Activated T-cell treated with anti-CD3 and anti-CD28 coated beads, Interleukin-2, amount 50 U/mL, for 4 hours (primary cell): ENCODE measurements around the gene TMEM223. TPM values are rescaled to one million over a fixed set of nuclear protein-coding genes. Genes with fewer than 3 reads are reported as not detected.
"Not testable (repeated sequence)": the region's sequence is repeated elsewhere in the genome, so short reads cannot be mapped to it uniquely, and the experiment has no call there.

Experiments used
- ATAC-seq, 2 donors: fragments of 200-7000 bp; cut with Tn5 transposase; one replicate each; pipeline ENCODE4 v1.10.0; 2021
- DNase-seq: peaks from one replicate; pipeline ENCODE4 v3.0.0-alpha.2; 2020
- H3K27me3 Mint-ChIP-seq: one replicate; pipeline ENCODE4 v1.8.0; 2021; ENCODE audit warnings: low read depth, mixed read lengths
- H3K36me3 Mint-ChIP-seq: one replicate; pipeline ENCODE4 v1.8.0; 2022; ENCODE audit warnings: mixed read lengths; ENCODE audit not compliant: insufficient read depth
- H3K4me1 Mint-ChIP-seq: one replicate; pipeline ENCODE4 v1.8.0; 2021; ENCODE audit warnings: low read depth, mixed read lengths
- H3K4me3 Mint-ChIP-seq: one replicate; pipeline ENCODE4 v1.8.0; 2021; ENCODE audit warnings: mild to moderate bottlenecking, moderate library complexity, mixed read lengths
- H3K9me3 Mint-ChIP-seq: one replicate; pipeline ENCODE4 v1.8.0; 2021; ENCODE audit warnings: mixed read lengths
- total RNA-seq, 3 donors: library from RNA; stranded (reverse); gene quantifications; one replicate each; pipeline ENCODE4 v1.2.1, GENCODE V29; 2021

The TMEM223 gene
- total RNA-seq, 3 donors from 2014 or later: 9.4 to 12.1 (median 11.6) TPM

- H3K4me3 Mint-ChIP-seq: peak overlapping the region; percentile 97
- DNase-seq: no peak
- ATAC-seq: no peak
- H3K4me1 Mint-ChIP-seq: peaks cover 24% of the 10 kb centered on the region
- H3K36me3 Mint-ChIP-seq: peaks cover 8% of the 10 kb centered on the region
- H3K9me3 Mint-ChIP-seq: no peaks in the 10 kb centered on the region
- no peaks in the 10 kb centered on the region for H3K27me3 Mint-ChIP-seq
Observed at GRCh38 chr11:62752994-62753735, 38.6 kb downstream of the TMEM223 start.

GRCh38 chr11:62752177-62752785, 39.5 kb downstream of the TMEM223 start:
- ATAC-seq: no peak
- Mint-ChIP-seq H3K4me1 (peaks cover 24% of the 10 kb centered on the region), H3K4me3 (no peak overlapping the region), H3K9me3 (no peaks in the 10 kb centered on the region), H3K27me3 (no peaks in the 10 kb centered on the region), H3K36me3 (peaks cover 8% of the 10 kb centered on the region)
- no peak for DNase-seq

- H3K4me1 Mint-ChIP-seq: peaks cover 24% of the 10 kb centered on the region
- H3K27me3 Mint-ChIP-seq, H3K9me3 Mint-ChIP-seq, ATAC-seq, H3K36me3 Mint-ChIP-seq, H3K4me3 Mint-ChIP-seq, DNase-seq: not testable (repeated sequence)
Observed at GRCh38 chr11:62749931-62750330, 41.9 kb downstream of the TMEM223 start.

GRCh38 chr11:62747475-62748160, 44.2 kb downstream of the TMEM223 start:
- H3K36me3 Mint-ChIP-seq: peaks cover 8% of the 10 kb centered on the region
- H3K27me3 Mint-ChIP-seq: no peaks in the 10 kb centered on the region
- H3K9me3 Mint-ChIP-seq: no peaks in the 10 kb centered on the region
- no peak for DNase-seq
- H3K4me3 Mint-ChIP-seq: no peak overlapping the region
- ATAC-seq: no peak
- peaks cover 12% of the 10 kb centered on the region for H3K4me1 Mint-ChIP-seq

Other genes starting within 250 kb of the TMEM223 start
- gene AHNAK, start 245.2 kb downstream of the TMEM223 start, total RNA-seq: 10 to 100 TPM; 12.3 to 22.7 (median 13.3) TPM
- gene EEF1G, start 218.1 kb downstream of the TMEM223 start, total RNA-seq: 1,000 to 10,000 TPM; 1,775 to 1,880 (median 1,879) TPM
- 10 to 100 TPM; 39.4 to 46.1 (median 41.6) TPM for gene TUT1, start 200.5 kb downstream of the TMEM223 start, total RNA-seq
- gene MTA2, start 190.1 kb downstream of the TMEM223 start, total RNA-seq: 100 to 1,000 TPM; 217 to 224 (median 220) TPM
- gene EML3, start 179.2 kb downstream of the TMEM223 start, total RNA-seq: 100 to 1,000 TPM; 145 to 160 (median 155) TPM
- gene ROM1, start 178.7 kb downstream of the TMEM223 start, total RNA-seq: 1 to 10 TPM; 5.8 to 6.6 (median 5.8) TPM
- gene B3GAT3, start 170.0 kb downstream of the TMEM223 start, total RNA-seq: 10 to 100 TPM; 58.2 to 66.2 (median 59.7) TPM
- gene GANAB, start 145.4 kb downstream of the TMEM223 start, total RNA-seq: 100 to 1,000 TPM; 173 to 204 (median 194) TPM
- 10 to 100 TPM; 43.5 to 50.0 (median 48.0) TPM for gene INTS5, start 138.7 kb downstream of the TMEM223 start, total RNA-seq
- gene C11orf98, start 126.8 kb downstream of the TMEM223 start, total RNA-seq: 100 to 1,000 TPM; 174 to 212 (median 206) TPM
- gene CSKMT, start 126.7 kb downstream of the TMEM223 start, total RNA-seq: 10 to 100 TPM; 54.6 to 73.1 (median 73.0) TPM
- 10 to 100 TPM in 2 of 3 donors, 1 to 10 TPM in 1; 9.4 to 14.6 (median 10.6) TPM for gene UQCC3, start 120.3 kb downstream of the TMEM223 start, total RNA-seq
- gene LBHD1, start 119.7 kb downstream of the TMEM223 start, total RNA-seq: 10 to 100 TPM; 17.0 to 22.2 (median 19.2) TPM
- gene UBXN1, start 112.9 kb downstream of the TMEM223 start, total RNA-seq: 100 to 1,000 TPM; 151 to 174 (median 157) TPM
- under 1 TPM; 0.21 to 0.33 (median 0.30) TPM for gene LRRN4CL, start 102.5 kb downstream of the TMEM223 start, total RNA-seq
- gene BSCL2, start 84.6 kb downstream of the TMEM223 start, total RNA-seq: 10 to 100 TPM; 23.6 to 29.6 (median 26.9) TPM
- not detected for gene GNG3, start 84.3 kb downstream of the TMEM223 start, total RNA-seq
- gene HNRNPUL2, start 64.5 kb downstream of the TMEM223 start, total RNA-seq: 10 to 100 TPM; 45.3 to 49.4 (median 47.9) TPM
- gene TTC9C, start 63.5 kb downstream of the TMEM223 start, total RNA-seq: 10 to 100 TPM; 20.2 to 22.9 (median 20.9) TPM
- 1 to 10 TPM; 5.7 to 6.9 (median 6.5) TPM for gene ZBTB3, start 37.8 kb downstream of the TMEM223 start, total RNA-seq
- 100 to 1,000 TPM; 143 to 145 (median 144) TPM for gene POLR2G, start 30.4 kb downstream of the TMEM223 start, total RNA-seq
- gene TAF6L, start 20.6 kb downstream of the TMEM223 start, total RNA-seq: 10 to 100 TPM; 27.2 to 34.3 (median 29.1) TPM
- 10 to 100 TPM; 26.8 to 35.4 (median 31.6) TPM for gene TMEM179B, start 4.6 kb downstream of the TMEM223 start, total RNA-seq
- 100 to 1,000 TPM; 138 to 180 (median 158) TPM for gene NXF1, start 13.4 kb upstream of the TMEM223 start, total RNA-seq
- gene STX5, start 40.0 kb upstream of the TMEM223 start, total RNA-seq: 10 to 100 TPM; 22.3 to 31.6 (median 28.4) TPM
- under 1 TPM; 0.63 to 0.92 (median 0.89) TPM for gene TEX54, start 40.8 kb upstream of the TMEM223 start, total RNA-seq
- gene WDR74, start 47.6 kb upstream of the TMEM223 start, total RNA-seq: 100 to 1,000 TPM; 228 to 254 (median 235) TPM
- gene SLC3A2, start 88.9 kb upstream of the TMEM223 start, total RNA-seq: 100 to 1,000 TPM; 580 to 683 (median 586) TPM
- gene CHRM1, start 129.4 kb upstream of the TMEM223 start, total RNA-seq: not detected
- gene SLC22A6, start 193.0 kb upstream of the TMEM223 start, total RNA-seq: not detected
- not detected for gene SLC22A8, start 223.8 kb upstream of the TMEM223 start, total RNA-seq